K562 (cell line): ENCODE data around the gene TTC28. TPM values are rescaled to one million over a fixed set of nuclear protein-coding genes. Genes with fewer than 3 reads are reported as not detected.

Experiments used
- ATAC-seq: fragments of 200-7000 bp; cut with Tn5 transposase; 3 replicates; pipeline ENCODE4 v1.9.1; 2020; ENCODE audit warnings: moderate library complexity
- BruUV-seq: library from RNA; stranded (reverse); fragments of 400-500 nt; replicated peaks from 2 replicates; lab custom pipeline; 2021; lab: Mats Ljungman, UMichigan
- CTCF ChIA-PET: fragments of 300-600 bp; formaldehyde crosslinking; extraction: SDS; loops from one replicate; lab custom pipeline; 2021; ENCODE audit warnings: low intra/inter-chr PET ratio; lab: Yijun Ruan, JAX
- POLR2A ChIA-PET: fragments of 300-600, 350-650 bp; sonication (Branson Sonifier 250); formaldehyde crosslinking; extraction: SDS; loops from one replicate; lab custom pipeline; 2021; ENCODE audit warnings: antibody characterized with exemption, inconsistent platforms; lab: Yijun Ruan, JAX
- DNase-seq, 4 experiments: peaks; one replicate each; pipeline versions ENCODE4 v3.0.0 to v3.0.0-alpha.2; 2011 to 2018; ENCODE audit warnings: low spot score in 3 of 4, mixed read lengths in 3 of 4; ENCODE audit errors: extremely low read depth in 1 of 4
- FAIRE-seq: peaks from 2 replicates; lab custom pipeline; 2011; peaks lifted over from hg19 to GRCh38; lab: Jason Lieb, UNC
- H2AFZ ChIP-seq: 2 replicates; pipeline ENCODE4 v1.6.0; 2011; ENCODE audit warnings: low read depth, low read length, control low read depth, inconsistent platforms
- H3K27ac ChIP-seq: fragments of 200-600 bp; 3 replicates; pipeline ENCODE4 v1.8.0; 2011; ENCODE audit warnings: low read depth, mild to moderate bottlenecking, control low read depth, inconsistent platforms, low read length, moderate library complexity, mixed read lengths; ENCODE audit errors: extremely low read depth
- H3K27me3 ChIP-seq, 2 experiments: fragments of 300-600 bp in 1 of 2; 2 replicates in 1 of 2; 3 replicates in 1 of 2; pipeline versions ENCODE4 v1.6.0 to v1.8.0; 2011; ENCODE audit warnings: inconsistent platforms in 2 of 2, low read length in 2 of 2, mild to moderate bottlenecking in 1 of 2, mixed read lengths in 1 of 2, moderate library complexity in 1 of 2; ENCODE audit not compliant: control insufficient read depth in 2 of 2, insufficient read depth in 2 of 2
- H3K36me3 ChIP-seq: fragments of 300-600 bp; 3 replicates; pipeline ENCODE4 v1.8.0; 2011; ENCODE audit warnings: mild to moderate bottlenecking, low read length, inconsistent platforms; ENCODE audit not compliant: control insufficient read depth, insufficient read depth
- H3K4me1 ChIP-seq, 2 experiments: fragments of 200-600 bp in 1 of 2; replicated peaks in 1 of 2; 2 replicates in 1 of 2; 3 replicates in 1 of 2; pipeline versions ENCODE4 v1.5.1 to v1.8.0; 2011; ENCODE audit warnings: inconsistent platforms in 2 of 2, low read length in 2 of 2, mild to moderate bottlenecking in 1 of 2, mixed read lengths in 1 of 2, moderate library complexity in 1 of 2; ENCODE audit not compliant: control insufficient read depth in 2 of 2, insufficient read depth in 2 of 2
- H3K4me2 ChIP-seq: 2 replicates; pipeline ENCODE4 v1.6.1; 2011; ENCODE audit warnings: low read length, control low read depth, inconsistent platforms, mixed read lengths; ENCODE audit not compliant: insufficient read depth
- H3K4me3 ChIP-seq: fragments of 200-600 bp; sonication (generic), shearing (Covaris generic); 2 replicates; pipeline ENCODE4 v1.5.1; 2016; ENCODE audit warnings: control low read depth, inconsistent platforms
- H3K79me2 ChIP-seq: fragments of 200-600 bp; 3 replicates; pipeline ENCODE4 v1.8.0; 2011; ENCODE audit warnings: low read length, inconsistent platforms; ENCODE audit not compliant: control insufficient read depth, insufficient read depth
- H3K9ac ChIP-seq, 2 experiments: 2 replicates each; pipeline versions ENCODE4 v1.6.0 to v1.6.1; 2011; ENCODE audit warnings: low read depth in 2 of 2, low read length in 2 of 2, control low read depth in 1 of 2, inconsistent platforms in 1 of 2, mild to moderate bottlenecking in 1 of 2, mixed read lengths in 1 of 2; ENCODE audit not compliant: insufficient read depth in 1 of 2
- H3K9me1 ChIP-seq: one replicate; pipeline ENCODE4 v1.6.0; 2011; ENCODE audit warnings: inconsistent platforms, mild to moderate bottlenecking, low read length, moderate library complexity; ENCODE audit not compliant: control insufficient read depth, insufficient read depth
- H3K9me3 ChIP-seq: replicated peaks from 2 replicates; pipeline ENCODE4 v1.5.1; 2011; ENCODE audit warnings: low read depth, low read length, inconsistent platforms; ENCODE audit not compliant: control insufficient read depth, insufficient read depth
- H4K20me1 ChIP-seq: replicated peaks from 2 replicates; pipeline ENCODE4 v1.6.1; 2011; ENCODE audit warnings: low read length, inconsistent platforms, mixed read lengths; ENCODE audit not compliant: control insufficient read depth, insufficient read depth
- CBX1 ChIP-seq: sonication (generic); IDR thresholded peaks from 2 replicates; pipeline ENCODE4 v1.6.1; 2016; ENCODE audit warnings: antibody characterized with exemption, low read depth, mild to moderate bottlenecking
- CBX3 ChIP-seq, 2 experiments: IDR thresholded peaks; 1 replicate in 1 of 2; 2 replicates in 1 of 2; pipeline ENCODE4 v1.6.1; 2012; ENCODE audit warnings: inconsistent platforms in 2 of 2, low read length in 2 of 2, borderline replicate concordance in 1 of 2, control low read depth in 1 of 2
- CCNT2 ChIP-seq: IDR thresholded peaks from 2 replicates; pipeline ENCODE4 v1.6.1; 2011; ENCODE audit warnings: borderline replicate concordance, low read depth, mild to moderate bottlenecking, moderate library complexity, mixed read lengths, low read length; ENCODE audit not compliant: insufficient read length; ENCODE audit errors: extremely low read depth
- GATAD2A ChIP-seq: fragments of 450-650 bp; IDR thresholded peaks from 2 replicates; pipeline ENCODE4 v1.6.1; 2017
- MXI1 ChIP-seq: IDR thresholded peaks from 2 replicates; pipeline ENCODE4 v1.6.1; 2011; ENCODE audit warnings: low read depth, mild to moderate bottlenecking, improper control_type of control experiment, low read length
- SAFB ChIP-seq: fragments of 200-400 bp; formaldehyde crosslinking; IDR thresholded peaks from 2 replicates; pipeline ENCODE4 v1.6.1; 2017; ENCODE audit warnings: low read depth, low read length, borderline replicate concordance
- TFAM ChIP-seq: fragments of 250-450 bp; sonication (Bioruptor Pico); conservative IDR thresholded peaks from 2 replicates; pipeline ENCODE4 v1.5.0; 2021; ENCODE audit warnings: mild to moderate bottlenecking, moderate library complexity
- TRIM24 ChIP-seq, 2 experiments: fragments of 450-650 bp; IDR thresholded peaks; 2 replicates each; pipeline ENCODE4 v1.6.1; 2016
- YBX1 ChIP-seq: fragments of 450-650 bp; IDR thresholded peaks from 2 replicates; pipeline ENCODE4 v1.7.1; 2016; ENCODE audit warnings: mild to moderate bottlenecking
- ZNF124 ChIP-seq: sonication (generic); formaldehyde crosslinking; IDR thresholded peaks from 2 replicates; pipeline ENCODE4 v1.8.1; 2022; ENCODE audit warnings: missing genetic modification reagents
- ZNF311 ChIP-seq: fragments of 250-450 bp; sonication (Bioruptor Pico); IDR thresholded peaks from 2 replicates; pipeline ENCODE4 v1.4.0; 2020; ENCODE audit warnings: mild to moderate bottlenecking, moderate library complexity
- ZNF785 ChIP-seq: fragments of 250-450 bp; sonication (Bioruptor Pico); IDR thresholded peaks from 2 replicates; pipeline ENCODE4 v1.4.0; 2020; ENCODE audit warnings: mild to moderate bottlenecking
- WGBS: fragments of 100-300 bp; shearing (Covaris generic); methylation state at CpG from one replicate; pipeline ENCODE4 v1.1.6; 2016; ENCODE audit warnings: low coverage, mixed read lengths; ENCODE audit not compliant: insufficient coverage; ENCODE audit errors: missing lambda C conversion rate; 5-methylcytosine and 5-hydroxymethylcytosine counted together
- in situ Hi-C: fragments of 300-500 bp; cut with MboI; formaldehyde crosslinking; loops from 4 replicates; pipeline ENCODE4 v1.15.0; 2018; ENCODE audit warnings: inconsistent platforms, mixed read lengths
- intact Hi-C: fragments of 100-400 bp; cut with micrococcal nuclease; formaldehyde crosslinking; loops from 2 replicates; pipeline ENCODE4 v1.14.2; 2022
- polyA plus RNA-seq, 8 experiments: library from polyadenylated mRNA; depleted of rRNA in 4 of 8; stranded (reverse) in 5 of 8; unstranded in 3 of 8; fragments of >200 nt; fragmentation: Nextera tagmentation in 2 of 8; fragmentation: Illumina TruSeq in 1 of 8; extraction: Ambion mirVana in 2 of 8; extraction: Trizol in 1 of 8; gene quantifications; 2 replicates each; pipeline versions ENCODE4 v1.2.1 to v1.2.3, GENCODE V29; 2011 to 2014; ENCODE audit warnings: inconsistent platforms in 1 of 8, missing spikeins in 1 of 8
- total RNA-seq, 7 experiments: library from RNA; depleted of rRNA in 6 of 7; stranded (reverse); fragments of >200 nt in 6 of 7; fragmentation: Illumina TruSeq in 2 of 7; extraction: Trizol in 2 of 7; gene quantifications; 2 replicates each; pipeline versions ENCODE4 v1.2.1 to v1.2.3, GENCODE V29; 2011 to 2021; ENCODE audit warnings: low replicate concordance in 1 of 7
- TF ChIP-seq, protein P1 (sequence below): fragments of 200-800 bp; sonication (Bioruptor generic); IDR thresholded peaks from 2 replicates; pipeline ENCODE4 v1.6.1; 2017; ENCODE audit warnings: missing genetic modification characterization, missing compliant biosample characterization
- TF ChIP-seq, protein P2 (sequence below): fragments of 450-650 bp; IDR thresholded peaks from 2 replicates; pipeline ENCODE4 v1.6.1; 2018; ENCODE audit warnings: mild to moderate bottlenecking, low read depth; ENCODE audit not compliant: partially characterized antibody
- TF ChIP-seq, protein P3 (sequence below), 2 experiments: fragments of 250-450 bp in 1 of 2; fragments of 450-650 bp in 1 of 2; sonication (Bioruptor Pico) in 1 of 2; IDR thresholded peaks; 2 replicates each; pipeline versions ENCODE4 v1.6.1 to v1.8.0; 2016 to 2021; ENCODE audit warnings: mild to moderate bottlenecking in 2 of 2, moderate library complexity in 2 of 2, missing compliant biosample characterization in 1 of 2, missing genetic modification characterization in 1 of 2

The TTC28 gene
- total and polyA plus RNA-seq, 9 of the 15 experiments (the other 6 are each of a cell fraction or from before 2014, with no cell fraction given), result 0.22 to 10.7 (median 3.1) TPM

DNA sequence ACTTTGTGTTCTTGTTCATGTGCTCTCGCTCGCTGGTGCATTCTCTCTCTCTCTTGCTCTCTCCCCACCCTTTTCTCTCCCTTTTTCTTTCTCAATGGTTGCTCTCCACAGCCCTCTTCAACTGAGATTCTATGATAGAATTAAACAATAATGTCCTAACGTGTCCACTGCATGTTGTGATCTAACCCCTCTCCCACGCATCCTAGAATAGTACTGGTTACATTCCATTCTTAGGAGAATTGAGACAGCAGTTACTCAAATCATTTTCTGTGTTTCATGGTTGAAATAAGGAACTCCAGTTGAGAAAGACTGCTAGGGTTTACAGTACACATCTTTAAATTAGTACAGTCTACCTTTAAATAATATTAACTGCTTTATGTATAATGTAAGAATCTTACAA, 442.5 kb downstream of the TTC28 start:
- ATAC-seq, result no peak
- TF ChIP-seq MXI1 (no peak), SAFB (no peak), YBX1 (no peak), ZNF785 (no peak), GATAD2A (no peak), CCNT2 (no peak), ZNF124 (CRISPR knock-in tag) (no peak), ZNF311 (no peak), TFAM (CRISPR knock-in tag) (no peak), TRIM24 (IDR thresholded peaks at IDR 0.05) (no peak), CBX1 (no peak), CBX3 (IDR thresholded peaks at IDR 0.05; ENCODE audit: borderline replicate concordance in 1 of 2, low read length in 2 of 2) (no peak)
- TF ChIP-seq, protein P1, sequence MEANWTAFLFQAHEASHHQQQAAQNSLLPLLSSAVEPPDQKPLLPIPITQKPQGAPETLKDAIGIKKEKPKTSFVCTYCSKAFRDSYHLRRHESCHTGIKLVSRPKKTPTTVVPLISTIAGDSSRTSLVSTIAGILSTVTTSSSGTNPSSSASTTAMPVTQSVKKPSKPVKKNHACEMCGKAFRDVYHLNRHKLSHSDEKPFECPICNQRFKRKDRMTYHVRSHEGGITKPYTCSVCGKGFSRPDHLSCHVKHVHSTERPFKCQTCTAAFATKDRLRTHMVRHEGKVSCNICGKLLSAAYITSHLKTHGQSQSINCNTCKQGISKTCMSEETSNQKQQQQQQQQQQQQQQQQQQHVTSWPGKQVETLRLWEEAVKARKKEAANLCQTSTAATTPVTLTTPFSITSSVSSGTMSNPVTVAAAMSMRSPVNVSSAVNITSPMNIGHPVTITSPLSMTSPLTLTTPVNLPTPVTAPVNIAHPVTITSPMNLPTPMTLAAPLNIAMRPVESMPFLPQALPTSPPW (CRISPR knock-in tag), result no peak
- TF ChIP-seq, protein P2, sequence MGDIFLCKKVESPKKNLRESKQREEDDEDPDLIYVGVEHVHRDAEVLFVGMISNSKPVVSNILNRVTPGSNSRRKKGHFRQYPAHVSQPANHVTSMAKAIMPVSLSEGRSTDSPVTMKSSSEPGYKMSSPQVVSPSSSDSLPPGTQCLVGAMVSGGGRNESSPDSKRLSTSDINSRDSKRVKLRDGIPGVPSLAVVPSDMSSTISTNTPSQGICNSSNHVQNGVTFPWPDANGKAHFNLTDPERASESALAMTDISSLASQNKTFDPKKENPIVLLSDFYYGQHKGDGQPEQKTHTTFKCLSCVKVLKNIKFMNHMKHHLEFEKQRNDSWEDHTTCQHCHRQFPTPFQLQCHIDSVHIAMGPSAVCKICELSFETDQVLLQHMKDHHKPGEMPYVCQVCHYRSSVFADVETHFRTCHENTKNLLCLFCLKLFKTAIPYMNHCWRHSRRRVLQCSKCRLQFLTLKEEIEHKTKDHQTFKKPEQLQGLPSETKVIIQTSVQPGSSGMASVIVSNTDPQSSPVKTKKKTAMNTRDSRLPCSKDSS, result no peak
- TF ChIP-seq, protein P3, sequence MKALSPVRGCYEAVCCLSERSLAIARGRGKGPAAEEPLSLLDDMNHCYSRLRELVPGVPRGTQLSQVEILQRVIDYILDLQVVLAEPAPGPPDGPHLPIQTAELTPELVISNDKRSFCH (CRISPR knock-in tag; IDR thresholded peaks at IDR 0.05), result no peak
- TF ChIP-seq, protein P3 (tag; IDR thresholded peaks at IDR 0.05), result no peak
- Histone ChIP-seq H3K9me1 (no peaks in the 10 kb centered on the region), H3K27me3 (no peaks in the 10 kb centered on the region), H3K27ac (no peak overlapping the region), H3K4me1 (no peaks in the 10 kb centered on the region), H3K36me3 (no peaks in the 10 kb centered on the region), H2AFZ (no peak overlapping the region), H3K4me3 (no peak overlapping the region), H3K79me2 (no peaks in the 10 kb centered on the region), H3K4me2 (no peak overlapping the region), H3K9me3 (no peaks in the 10 kb centered on the region), H4K20me1 (no peaks in the 10 kb centered on the region), H3K9ac (no peak overlapping the region)
- no TSS peak for BruUV-seq
- intact Hi-C loops (no loop called here), in situ Hi-C loops (no loop called here)
- FAIRE-seq, result no peak
- DNase-seq, result no peak
- ChIA-PET POLR2A (no interaction called here), CTCF (no interaction called here)
- WGBS, result 55% methylated on average over 4 of the region's 4 CpGs
